Measurements from ENCODE around the gene EPHA1.

Gene EPHA1

GRCh38 chr7:143345428-143345900, 63.2 kb downstream of the EPHA1 start:
- Histone ChIP-seq H3K9me3 (replicated peaks; ENCODE audit: insufficient read depth, low read length) (no peaks in the 10 kb centered on the region), H3K9me2 (replicated peaks; ENCODE audit: insufficient read depth, low read length) (no peaks in the 10 kb centered on the region), H3K4me3 (ENCODE audit: low read length) (no peak overlapping the region), H3K27me3 (replicated peaks; ENCODE audit: insufficient read depth, low read length) (no peaks in the 10 kb centered on the region), H3K9ac (ENCODE audit: low read length) (no peak overlapping the region), H3F3A (ENCODE audit: insufficient read depth, low read length) (no peaks in the 10 kb centered on the region), H3K79me2 (ENCODE audit: low read length) (no peaks in the 10 kb centered on the region), H4K20me1 (ENCODE audit: insufficient read depth, low read length) (no peaks in the 10 kb centered on the region), H3K36me3 (replicated peaks; ENCODE audit: insufficient read depth, low read length) (no peaks in the 10 kb centered on the region), H3K4me2 (ENCODE audit: low read depth, low read length) (no peak overlapping the region), H3K4me1 (ENCODE audit: low read length) (no peaks in the 10 kb centered on the region), H2AFZ (ENCODE audit: low read length) (no peak overlapping the region), H3K27ac (ENCODE audit: low read length) (no peak overlapping the region)
- DNase-seq: no peak
- TF ChIP-seq, protein P1, sequence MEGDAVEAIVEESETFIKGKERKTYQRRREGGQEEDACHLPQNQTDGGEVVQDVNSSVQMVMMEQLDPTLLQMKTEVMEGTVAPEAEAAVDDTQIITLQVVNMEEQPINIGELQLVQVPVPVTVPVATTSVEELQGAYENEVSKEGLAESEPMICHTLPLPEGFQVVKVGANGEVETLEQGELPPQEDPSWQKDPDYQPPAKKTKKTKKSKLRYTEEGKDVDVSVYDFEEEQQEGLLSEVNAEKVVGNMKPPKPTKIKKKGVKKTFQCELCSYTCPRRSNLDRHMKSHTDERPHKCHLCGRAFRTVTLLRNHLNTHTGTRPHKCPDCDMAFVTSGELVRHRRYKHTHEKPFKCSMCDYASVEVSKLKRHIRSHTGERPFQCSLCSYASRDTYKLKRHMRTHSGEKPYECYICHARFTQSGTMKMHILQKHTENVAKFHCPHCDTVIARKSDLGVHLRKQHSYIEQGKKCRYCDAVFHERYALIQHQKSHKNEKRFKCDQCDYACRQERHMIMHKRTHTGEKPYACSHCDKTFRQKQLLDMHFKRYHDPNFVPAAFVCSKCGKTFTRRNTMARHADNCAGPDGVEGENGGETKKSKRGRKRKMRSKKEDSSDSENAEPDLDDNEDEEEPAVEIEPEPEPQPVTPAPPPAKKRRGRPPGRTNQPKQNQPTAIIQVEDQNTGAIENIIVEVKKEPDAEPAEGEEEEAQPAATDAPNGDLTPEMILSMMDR (IDR thresholded peaks at IDR 0.05; ENCODE audit: low read length): no peak
- no peak for TF ChIP-seq EZH2 (optimal IDR thresholded peaks at IDR 0.05; ENCODE audit: low read depth, low read length)
- TF ChIP-seq EZH2phosphoT487 (IDR thresholded peaks at IDR 0.05; ENCODE audit: low read length): no peak

GRCh38 chr7:143343596-143343995, 65.1 kb downstream of the EPHA1 start:
- H3K4me2 ChIP-seq (ENCODE audit: low read depth, low read length): no peak overlapping the region
- H3K27me3 ChIP-seq (replicated peaks; ENCODE audit: insufficient read depth, low read length): no peaks in the 10 kb centered on the region
- H4K20me1 ChIP-seq (ENCODE audit: insufficient read depth, low read length): no peaks in the 10 kb centered on the region
- no peaks in the 10 kb centered on the region for H3K79me2 ChIP-seq (ENCODE audit: low read length)
- H3K27ac ChIP-seq (ENCODE audit: low read length): no peak overlapping the region
- H3K9me3 ChIP-seq (replicated peaks; ENCODE audit: insufficient read depth, low read length): no peaks in the 10 kb centered on the region
- H3K4me3 ChIP-seq (ENCODE audit: low read length): no peak overlapping the region
- H3K4me1 ChIP-seq (ENCODE audit: low read length): no peaks in the 10 kb centered on the region
- no peaks in the 10 kb centered on the region for H3K36me3 ChIP-seq (replicated peaks; ENCODE audit: insufficient read depth, low read length)
- H3K9me2 ChIP-seq (replicated peaks; ENCODE audit: insufficient read depth, low read length): no peaks in the 10 kb centered on the region
- TF ChIP-seq, protein P1 (IDR thresholded peaks at IDR 0.05; ENCODE audit: low read length): no peak
- TF ChIP-seq EZH2phosphoT487 (IDR thresholded peaks at IDR 0.05; ENCODE audit: low read length) (no peak), EZH2 (optimal IDR thresholded peaks at IDR 0.05; ENCODE audit: low read depth, low read length) (no peak)
- H2AFZ ChIP-seq (ENCODE audit: low read length): no peak overlapping the region
- no peak for DNase-seq
- no peaks in the 10 kb centered on the region for H3F3A ChIP-seq (ENCODE audit: insufficient read depth, low read length)
- no peak overlapping the region for H3K9ac ChIP-seq (ENCODE audit: low read length)

DNA sequence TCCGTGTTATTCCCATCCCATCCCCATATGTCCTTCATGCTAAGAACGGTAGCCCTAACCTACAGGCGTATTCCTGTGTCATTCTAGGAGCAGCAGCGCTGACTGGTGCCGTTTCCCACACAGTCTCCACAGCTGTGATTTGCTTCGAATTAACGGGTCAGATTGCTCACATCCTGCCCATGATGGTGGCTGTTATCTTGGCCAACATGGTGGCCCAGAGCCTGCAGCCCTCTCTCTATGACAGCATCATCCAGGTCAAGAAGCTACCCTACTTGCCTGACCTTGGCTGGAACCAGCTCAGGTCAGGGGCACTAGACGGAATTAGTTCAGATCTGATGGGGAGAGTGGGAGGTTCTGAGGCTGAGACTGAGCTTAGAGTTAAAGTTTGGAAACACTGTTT, 66.8 kb downstream of the EPHA1 start:
- Histone ChIP-seq H3F3A (ENCODE audit: insufficient read depth, low read length) (no peaks in the 10 kb centered on the region), H3K9me3 (replicated peaks; ENCODE audit: insufficient read depth, low read length) (no peaks in the 10 kb centered on the region), H3K4me3 (ENCODE audit: low read length) (no peak overlapping the region), H4K20me1 (ENCODE audit: insufficient read depth, low read length) (no peaks in the 10 kb centered on the region), H3K27me3 (replicated peaks; ENCODE audit: insufficient read depth, low read length) (no peaks in the 10 kb centered on the region), H3K27ac (ENCODE audit: low read length) (no peak overlapping the region), H3K4me1 (ENCODE audit: low read length) (no peaks in the 10 kb centered on the region), H2AFZ (ENCODE audit: low read length) (no peak overlapping the region), H3K79me2 (ENCODE audit: low read length) (no peaks in the 10 kb centered on the region), H3K9me2 (replicated peaks; ENCODE audit: insufficient read depth, low read length) (no peaks in the 10 kb centered on the region), H3K4me2 (ENCODE audit: low read depth, low read length) (no peak overlapping the region), H3K9ac (ENCODE audit: low read length) (no peak overlapping the region), H3K36me3 (replicated peaks; ENCODE audit: insufficient read depth, low read length) (no peaks in the 10 kb centered on the region)
- DNase-seq: no peak
- TF ChIP-seq EZH2phosphoT487 (IDR thresholded peaks at IDR 0.05; ENCODE audit: low read length) (no peak), EZH2 (optimal IDR thresholded peaks at IDR 0.05; ENCODE audit: low read depth, low read length) (no peak)
- TF ChIP-seq, protein P1 (IDR thresholded peaks at IDR 0.05; ENCODE audit: low read length): no peak
